ENCODE data around the gene TRIM63.

Gene TRIM63

GRCh38 chr1:26015358-26015757 is 52.1 kb downstream of the TRIM63 start:
- DNase-seq, result no peak

GRCh38 chr1:26014179-26014578 is 53.3 kb downstream of the TRIM63 start:
- no peak for DNase-seq

DNA sequence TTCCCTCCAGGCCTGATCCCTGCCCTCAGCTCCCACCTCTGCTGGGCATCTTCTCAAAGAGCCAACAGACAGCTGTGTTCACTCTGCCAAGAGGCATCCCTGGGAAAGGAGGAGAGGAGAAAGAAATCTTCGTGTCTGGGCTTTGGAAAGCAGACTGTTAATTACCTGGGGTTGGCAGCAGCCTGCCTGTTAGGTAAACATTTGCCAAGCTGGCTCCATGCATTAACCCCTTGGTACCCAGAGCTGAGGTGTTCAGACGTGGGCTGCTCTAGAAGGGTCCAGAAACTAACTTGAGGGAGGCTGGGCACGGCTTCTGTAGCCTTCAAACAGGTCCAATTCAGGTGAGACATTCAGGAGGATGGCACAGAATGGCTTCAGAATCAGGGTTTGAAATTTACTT is 54.6 kb downstream of the TRIM63 start:
- peak; percentile 22 for DNase-seq

DNA sequence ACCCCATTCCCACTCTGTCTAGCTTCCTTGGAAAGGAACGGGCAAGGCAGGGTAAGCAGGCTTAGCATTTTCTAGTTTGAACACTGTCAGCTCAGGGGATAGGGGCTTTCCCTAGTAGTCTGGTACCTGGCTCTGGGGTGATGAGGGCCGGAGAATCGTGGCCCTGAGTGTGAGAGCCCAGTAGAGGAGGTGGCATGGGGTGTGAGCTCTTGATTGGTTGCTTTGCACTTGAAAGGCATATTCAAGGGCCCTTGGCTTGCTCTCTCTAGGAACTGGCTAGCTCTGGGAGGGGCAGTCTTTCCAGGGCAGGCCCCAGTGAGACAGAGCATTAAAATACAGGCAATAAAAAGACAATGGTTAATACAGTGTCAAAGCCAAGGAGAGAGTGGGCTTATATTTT is 56.6 kb downstream of the TRIM63 start:
- DNase-seq, result no peak

DNA sequence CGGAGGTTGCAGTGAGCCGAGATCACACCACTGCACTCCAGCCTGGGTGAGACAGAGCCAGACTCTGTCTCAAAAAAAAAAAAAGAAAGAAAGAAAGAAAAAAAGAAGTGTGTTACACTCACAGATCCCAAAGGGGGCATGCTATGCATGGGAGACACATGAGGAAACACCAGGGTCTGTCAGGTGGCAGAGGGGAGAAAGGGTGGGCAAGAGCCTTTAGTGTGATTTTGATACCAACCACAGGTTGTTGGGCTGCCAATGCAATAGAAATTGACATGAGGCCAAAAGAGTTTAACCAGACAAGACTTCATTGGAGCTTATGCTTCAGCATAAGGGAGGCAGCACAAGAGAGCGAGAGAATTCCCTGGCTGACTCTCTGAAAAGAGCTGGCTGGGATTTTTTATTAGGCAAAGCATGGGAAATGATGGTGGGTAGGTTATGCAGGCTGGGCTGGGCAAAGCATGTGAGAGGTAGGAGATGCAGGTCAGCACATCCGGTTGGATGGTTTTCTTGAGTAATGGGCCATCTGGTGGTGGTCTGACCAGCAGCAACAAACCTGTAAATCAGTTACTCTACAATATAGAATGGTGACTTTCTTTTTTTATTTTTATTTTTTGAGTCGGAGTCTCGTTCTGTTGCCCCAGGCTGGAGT is 57.5 kb downstream of the TRIM63 start:
- peak; percentile 62 for DNase-seq

DNA sequence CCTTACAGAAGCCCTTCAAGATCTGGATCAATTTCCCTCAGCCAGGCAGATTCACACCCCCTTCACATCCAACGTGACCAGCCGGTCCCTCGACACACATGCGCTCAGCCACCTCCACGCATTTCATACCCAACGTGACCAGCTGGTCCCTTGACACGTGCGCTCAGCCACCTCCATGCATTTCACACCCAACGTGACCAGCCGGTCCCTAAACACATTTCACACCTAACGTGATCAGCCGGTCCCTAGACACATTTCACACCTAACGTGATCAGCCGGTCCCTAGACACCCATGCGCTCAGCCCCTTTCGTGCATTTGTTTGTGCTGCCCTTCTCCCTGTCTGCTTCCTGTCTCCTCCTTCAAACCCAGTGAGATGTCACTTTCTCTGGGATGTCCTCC is 60.7 kb downstream of the TRIM63 start:
- DNase-seq, result no peak

GRCh38 chr1:26005434-26006105 is 61.9 kb downstream of the TRIM63 start:
- no peak for DNase-seq

- DNase-seq, result no peak
Measured at GRCh38 chr1:26003756-26004155, 63.7 kb downstream of the TRIM63 start.

DNA sequence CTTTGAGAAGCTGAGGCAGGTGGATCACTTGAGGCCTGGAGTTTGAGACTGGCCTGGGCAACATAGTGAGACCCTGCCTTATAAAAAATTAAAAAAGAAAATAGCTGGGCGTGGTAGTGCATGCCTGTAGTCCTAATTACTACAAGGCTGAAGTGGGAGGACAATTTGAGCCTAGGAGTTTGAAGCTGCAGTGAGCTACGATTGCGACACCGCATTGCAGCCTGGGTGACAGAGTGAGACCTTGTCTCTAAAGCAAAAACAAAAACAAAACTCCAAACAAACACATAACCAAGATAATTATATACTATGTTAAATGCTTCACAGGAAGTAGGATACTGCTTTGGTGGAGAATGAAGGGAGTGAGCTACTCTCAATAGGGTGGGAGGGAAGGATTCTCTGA is 64.2 kb downstream of the TRIM63 start:
- DNase-seq, result no peak

Data from NCI-H1694 treated with DMSO at 0.1 percent for 48 hours (cell line).